Measurements from ENCODE around the gene TNKS1BP1. TPM values are rescaled to one million over a fixed set of nuclear protein-coding genes. Genes with fewer than 3 reads are reported as not detected.

The TNKS1BP1 gene
- total RNA-seq, 1 donor from 2014 or later, result 147 TPM

DNA sequence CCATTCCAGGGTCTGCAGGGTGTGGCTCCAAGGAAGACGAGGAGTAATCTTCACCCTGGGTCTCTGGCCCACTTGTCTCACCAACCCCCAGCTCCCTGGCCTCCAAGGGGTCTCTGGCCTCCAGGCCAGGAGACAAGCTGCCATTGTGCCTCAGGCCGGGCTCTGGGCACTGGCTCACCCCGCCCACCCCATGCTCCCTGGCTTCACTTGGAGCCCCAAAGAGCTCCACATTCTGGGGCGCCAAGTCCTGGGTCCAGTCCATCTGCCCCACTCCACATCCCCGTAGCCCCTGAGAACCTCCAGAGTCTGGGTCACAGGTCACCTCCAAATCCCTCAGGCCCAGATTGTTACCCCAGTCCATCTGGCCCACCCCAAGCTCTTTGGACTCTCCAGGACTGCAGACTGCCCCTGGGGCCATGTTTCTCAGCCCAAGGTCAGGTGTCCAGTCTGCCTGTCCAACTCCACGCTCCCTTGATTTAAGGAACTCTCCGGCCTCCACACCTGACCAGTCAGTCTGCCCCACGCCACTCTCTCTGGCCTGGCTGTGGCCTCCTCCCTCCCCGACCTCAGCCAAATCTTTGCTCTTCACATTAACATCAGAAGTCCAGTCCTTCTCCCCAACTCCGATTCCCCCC, 16.2 kb downstream of the TNKS1BP1 start:
- DNase-seq, result no peak
- peaks cover 94% of the 10 kb centered on the region for H3K4me1 ChIP-seq
- H3K9me3 ChIP-seq, result no peaks in the 10 kb centered on the region
- no peak for ATAC-seq
- intact Hi-C loops (cut with DNase I), result no loop called here
- peaks cover 49% of the 10 kb centered on the region for H3K36me3 ChIP-seq
- H3K27ac ChIP-seq, result peak overlapping the region; percentile 11
- H3K27me3 ChIP-seq (ENCODE audit: low read depth), result no peaks in the 10 kb centered on the region
- TF ChIP-seq CTCF (IDR thresholded peaks at IDR 0.05), result no peak
- peak overlapping the region; percentile 3 for H3K4me3 ChIP-seq

GRCh38 chr11:57307666-57308270, 17.0 kb downstream of the TNKS1BP1 start:
- Histone ChIP-seq H3K4me3 (no peak overlapping the region), H3K4me1 (peaks cover 89% of the 10 kb centered on the region), H3K27me3 (ENCODE audit: low read depth) (no peaks in the 10 kb centered on the region), H3K27ac (no peak overlapping the region), H3K36me3 (peaks cover 49% of the 10 kb centered on the region), H3K9me3 (no peaks in the 10 kb centered on the region)
- no peak for TF ChIP-seq CTCF (IDR thresholded peaks at IDR 0.05)
- ATAC-seq (no peak), DNase-seq (no peak)
- intact Hi-C loops (cut with DNase I), result no loop called here

DNA sequence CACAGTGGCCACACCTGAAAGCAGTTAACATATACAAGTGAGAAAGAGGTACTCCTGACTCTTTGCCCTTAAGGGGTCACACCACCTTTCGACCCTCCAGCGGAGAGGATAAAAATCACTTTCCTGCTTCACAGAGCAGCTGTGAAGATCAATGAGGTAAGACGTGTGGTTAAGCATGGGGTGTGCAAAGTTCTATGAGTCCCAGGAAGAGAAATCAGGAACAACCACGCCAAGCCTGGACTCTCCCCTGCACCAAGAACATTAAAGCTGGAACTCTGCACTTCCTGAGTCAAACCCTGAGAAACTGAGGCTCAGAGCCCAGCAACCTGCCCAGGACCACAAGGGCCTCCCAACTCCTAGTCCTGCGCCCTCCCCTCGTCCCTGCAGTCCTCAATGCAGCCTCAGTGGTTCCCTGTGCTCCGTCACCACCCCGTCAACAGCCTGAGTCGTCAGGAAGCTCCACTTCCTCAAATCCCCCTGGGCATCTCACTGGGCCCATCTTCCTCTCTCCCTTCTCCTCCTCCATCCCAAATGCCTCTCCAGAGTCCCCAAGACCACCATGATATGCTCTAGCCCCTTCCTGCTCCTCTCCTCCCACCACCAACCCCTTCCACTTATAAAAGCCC, 17.7 kb downstream of the TNKS1BP1 start:
- DNase-seq (no peak), ATAC-seq (no peak)
- Histone ChIP-seq H3K4me3 (peak overlapping the region; percentile 8), H3K36me3 (peaks cover 50% of the 10 kb centered on the region), H3K27me3 (ENCODE audit: low read depth) (no peaks in the 10 kb centered on the region), H3K9me3 (no peaks in the 10 kb centered on the region), H3K27ac (no peak overlapping the region), H3K4me1 (peaks cover 82% of the 10 kb centered on the region)
- intact Hi-C loops (cut with DNase I), result no loop called here
- no peak for TF ChIP-seq CTCF (IDR thresholded peaks at IDR 0.05)

- Histone ChIP-seq H3K27ac (no peak overlapping the region), H3K27me3 (ENCODE audit: low read depth) (no peaks in the 10 kb centered on the region), H3K4me3 (no peak overlapping the region), H3K9me3 (no peaks in the 10 kb centered on the region), H3K4me1 (peaks cover 74% of the 10 kb centered on the region), H3K36me3 (peaks cover 58% of the 10 kb centered on the region)
- ATAC-seq (no peak), DNase-seq (no peak)
- TF ChIP-seq CTCF (IDR thresholded peaks at IDR 0.05), result no peak
- intact Hi-C loops (cut with DNase I), result no loop called here
These were observed 18.4 kb downstream of the TNKS1BP1 start for GRCh38 chr11:57306161-57306876.

DNA sequence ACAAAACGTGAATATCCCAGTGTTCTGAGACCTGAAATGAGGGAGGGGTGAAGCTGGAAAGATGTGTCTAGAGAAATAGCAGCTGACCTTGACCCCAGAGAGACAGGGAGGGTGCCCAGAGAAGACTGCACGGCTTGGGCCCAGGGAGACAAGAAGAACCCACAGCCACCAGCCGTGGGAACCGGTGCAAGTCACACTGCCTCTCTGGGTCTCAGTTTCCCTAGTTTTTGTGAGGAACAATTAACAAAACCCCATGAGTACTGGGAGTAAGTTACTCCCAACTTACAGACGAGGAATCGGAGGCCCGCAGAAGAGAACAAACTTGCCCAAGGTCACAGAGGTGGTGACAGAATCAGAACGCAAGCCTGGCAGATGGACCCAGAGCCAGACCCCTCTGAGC, 19.2 kb downstream of the TNKS1BP1 start:
- Histone ChIP-seq H3K4me3 (no peak overlapping the region), H3K4me1 (peaks cover 66% of the 10 kb centered on the region), H3K36me3 (peaks cover 65% of the 10 kb centered on the region), H3K27me3 (ENCODE audit: low read depth) (no peaks in the 10 kb centered on the region), H3K27ac (no peak overlapping the region), H3K9me3 (no peaks in the 10 kb centered on the region)
- intact Hi-C loops (cut with DNase I), result no loop called here
- ATAC-seq (no peak), DNase-seq (no peak)
- no peak for TF ChIP-seq CTCF (IDR thresholded peaks at IDR 0.05)
